ENCODE results near the gene AS3MT. TPM values are rescaled to one million over a fixed set of nuclear protein-coding genes. Genes with fewer than 3 reads are reported as not detected.

AS3MT gene
- polyA plus RNA-seq, 4 donors, result 21.0 to 25.3 (median 23.1) TPM

Other genes with a start within 250 kb of the AS3MT start
- 100 to 1,000 TPM; 135 to 143 (median 136) TPM for gene TRIM8, start 225.0 kb upstream of the AS3MT start, polyA plus RNA-seq (ENCODE audit: insufficient read length in 4 of 4)
- gene ARL3, start 155.1 kb upstream of the AS3MT start, polyA plus RNA-seq (ENCODE audit: insufficient read length in 4 of 4), result 10 to 100 TPM; 28.6 to 32.5 (median 31.0) TPM
- gene SFXN2, start 154.8 kb upstream of the AS3MT start, polyA plus RNA-seq (ENCODE audit: insufficient read length in 4 of 4), result 10 to 100 TPM; 47.7 to 62.7 (median 49.0) TPM
- 10 to 100 TPM; 44.0 to 51.3 (median 48.0) TPM for gene WBP1L, start 125.5 kb upstream of the AS3MT start, polyA plus RNA-seq (ENCODE audit: insufficient read length in 4 of 4)
- gene CYP17A1, start 32.1 kb upstream of the AS3MT start, polyA plus RNA-seq (ENCODE audit: insufficient read length in 4 of 4), result 1 to 10 TPM in 1 of 4 donors, under 1 TPM in 3; 0.60 to 1.0 (median 0.80) TPM
- 10 to 100 TPM; 46.1 to 69.4 (median 66.4) TPM for gene BORCS7, start 15.2 kb upstream of the AS3MT start, polyA plus RNA-seq (ENCODE audit: insufficient read length in 4 of 4)
- gene CNNM2, start 48.8 kb downstream of the AS3MT start, polyA plus RNA-seq (ENCODE audit: insufficient read length in 4 of 4), result 10 to 100 TPM; 10.8 to 13.4 (median 12.7) TPM